HepG2 (cell line): ENCODE data around the gene MLST8. TPM values are rescaled to one million over a fixed set of nuclear protein-coding genes. Genes with fewer than 3 reads are reported as not detected.

Source experiments
- ATAC-seq: fragments of 200-7000 bp; cut with Tn5 transposase; 3 replicates; pipeline ENCODE4 v1.9.1; 2020; ENCODE audit warnings: mild to moderate bottlenecking, moderate library complexity
- BruUV-seq: library from RNA; stranded (reverse); fragments of 400-500 nt; replicated peaks from 2 replicates; lab custom pipeline; 2021; lab: Mats Ljungman, UMichigan
- CTCF ChIA-PET: fragments of 300-600 bp; formaldehyde crosslinking; extraction: SDS; loops from one replicate; lab custom pipeline; 2021; ENCODE audit warnings: low total read pairs, inconsistent platforms, low intra/inter-chr PET ratio; lab: Yijun Ruan, JAX
- POLR2A ChIA-PET: fragments of 350-600 bp; sonication (Branson Sonifier 250); formaldehyde crosslinking; loops from one replicate; lab custom pipeline; 2020; ENCODE audit warnings: antibody characterized with exemption, inconsistent platforms; lab: Yijun Ruan, JAX
- DNase-seq: peaks from one replicate; pipeline ENCODE4 v3.0.0-alpha.2; 2015; ENCODE audit warnings: low spot score
- FAIRE-seq: peaks from 3 replicates; lab custom pipeline; 2011; peaks lifted over from hg19 to GRCh38; lab: Jason Lieb, UNC
- H2AFZ ChIP-seq: one replicate; pipeline ENCODE4 v1.6.1; 2011; ENCODE audit warnings: low read length, inconsistent platforms
- H3K27ac ChIP-seq: fragments of 300-600 bp; 3 replicates; pipeline ENCODE4 v1.8.0; 2011; ENCODE audit warnings: mixed run types, mild to moderate bottlenecking, mixed read lengths, low read length, inconsistent platforms; ENCODE audit not compliant: insufficient read depth; ENCODE audit errors: extremely low read length
- H3K27me3 ChIP-seq, 2 experiments: fragments of 200-600 bp in 1 of 2; 2 replicates in 1 of 2; 3 replicates in 1 of 2; pipeline versions ENCODE4 v1.6.0 to v1.8.0; 2011; ENCODE audit warnings: low read length in 2 of 2, mild to moderate bottlenecking in 2 of 2, moderate library complexity in 2 of 2, inconsistent platforms in 1 of 2; ENCODE audit not compliant: insufficient read depth in 2 of 2, control insufficient read depth in 1 of 2
- H3K36me3 ChIP-seq, 2 experiments: fragments of 200-600 bp in 1 of 2; replicated peaks in 1 of 2; 2 replicates in 1 of 2; 3 replicates in 1 of 2; pipeline versions ENCODE4 v1.5.1 to v1.8.0; 2011; ENCODE audit warnings: low read length in 2 of 2, inconsistent platforms in 1 of 2; ENCODE audit not compliant: insufficient read depth in 2 of 2, control insufficient read depth in 1 of 2
- H3K4me1 ChIP-seq: 2 replicates; pipeline ENCODE4 v1.5.1; 2012; ENCODE audit warnings: low read length, inconsistent platforms; ENCODE audit not compliant: insufficient read depth
- H3K4me2 ChIP-seq: 2 replicates; pipeline ENCODE4 v1.6.0; 2011; ENCODE audit warnings: low read depth, low read length, inconsistent platforms
- H3K4me3 ChIP-seq, 3 experiments: fragments of 200-600 bp in 1 of 3; sonication (generic), shearing (Covaris generic) in 1 of 3; replicated peaks in 1 of 3; 2 replicates each; pipeline ENCODE4 v1.5.1; 2011 to 2016; ENCODE audit warnings: low read length in 3 of 3, inconsistent platforms in 2 of 3, low read depth in 2 of 3, mild to moderate bottlenecking in 2 of 3, control low read depth in 1 of 3, mixed read lengths in 1 of 3; ENCODE audit not compliant: insufficient read depth in 1 of 3
- H3K79me2 ChIP-seq: one replicate; pipeline ENCODE4 v1.6.1; 2011; ENCODE audit warnings: low read length, inconsistent platforms; ENCODE audit not compliant: insufficient read depth
- H3K9ac ChIP-seq: 2 replicates; pipeline ENCODE4 v1.6.0; 2011; ENCODE audit warnings: mild to moderate bottlenecking, low read depth, low read length, inconsistent platforms; ENCODE audit not compliant: insufficient read depth
- H3K9me3 ChIP-seq: 2 replicates; pipeline ENCODE4 v1.5.1; 2012; ENCODE audit warnings: mild to moderate bottlenecking, low read length
- H4K20me1 ChIP-seq: 2 replicates; pipeline ENCODE4 v1.6.0; 2011; ENCODE audit warnings: inconsistent platforms, mild to moderate bottlenecking, low read length, moderate library complexity; ENCODE audit not compliant: insufficient read depth
- AGO2 ChIP-seq: fragments of 200-400 bp; formaldehyde crosslinking; optimal IDR thresholded peaks from 2 replicates; pipeline ENCODE3; 2017; ENCODE audit warnings: mild to moderate bottlenecking, low read depth, low read length, moderate library complexity
- CEBPB ChIP-seq: IDR thresholded peaks from 2 replicates; pipeline ENCODE4 v1.6.1; 2011; ENCODE audit warnings: low read depth, low read length, improper control_type of control experiment, borderline replicate concordance
- GABPA ChIP-seq, 2 experiments: IDR thresholded peaks; 2 replicates each; pipeline ENCODE4 v1.6.1; 2011 to 2016; ENCODE audit warnings: low read depth in 2 of 2, low read length in 1 of 2, missing biosample characterization in 1 of 2, missing genetic modification characterization in 1 of 2
- GPBP1L1 ChIP-seq: sonication (generic); formaldehyde crosslinking; IDR thresholded peaks from 2 replicates; pipeline ENCODE4 v1.5.0; 2020; ENCODE audit warnings: mild to moderate bottlenecking, missing genetic modification reagents
- MEIS2 ChIP-seq: sonication (generic); formaldehyde crosslinking; IDR thresholded peaks from 2 replicates; pipeline ENCODE4 v1.9.0; 2021; ENCODE audit warnings: mild to moderate bottlenecking, missing genetic modification reagents
- ZMAT3 ChIP-seq: sonication (generic); formaldehyde crosslinking; conservative IDR thresholded peaks from 2 replicates; pipeline ENCODE4 v1.7.0; 2021; ENCODE audit warnings: missing genetic modification reagents
- ZNF546 ChIP-seq: sonication (generic); formaldehyde crosslinking; conservative IDR thresholded peaks from 2 replicates; pipeline ENCODE4 v1.8.1; 2023; ENCODE audit warnings: mild to moderate bottlenecking, missing genetic modification reagents
- ZSCAN12 ChIP-seq: sonication (generic); formaldehyde crosslinking; IDR thresholded peaks from 2 replicates; pipeline ENCODE4 v1.9.0; 2021; ENCODE audit warnings: mild to moderate bottlenecking, missing genetic modification reagents
- WGBS: methylation state at CpG from one replicate; pipeline ENCODE4 v1.1.6; 2017; ENCODE audit warnings: low lambda C conversion rate; 5-methylcytosine and 5-hydroxymethylcytosine counted together
- in situ Hi-C: cut with HindIII; loops from 2 replicates; pipeline ENCODE4 v1.10.0; 2017; ENCODE audit warnings: low pct_unique_long_range_greater_than_20kb; ENCODE audit not compliant: extremely low pct_ligation_motif_present
- intact Hi-C: fragments of 100-400 bp; cut with micrococcal nuclease; formaldehyde crosslinking; loops from one replicate; pipeline ENCODE4 v1.10.0; 2022; ENCODE audit not compliant: unreplicated experiment
- polyA plus RNA-seq, 8 experiments: library from polyadenylated mRNA; depleted of rRNA in 3 of 8; stranded (reverse) in 7 of 8; unstranded in 1 of 8; fragments of >200 nt; fragmentation: Illumina TruSeq in 4 of 8; extraction: Trizol in 4 of 8; gene quantifications; 2 replicates each; pipeline versions ENCODE4 v1.2.1 to v1.2.3, GENCODE V29; 2011 to 2016; ENCODE audit warnings: low read depth in 4 of 8, missing spikeins in 1 of 8, mixed read lengths in 1 of 8; ENCODE audit not compliant: insufficient read depth in 1 of 8
- total RNA-seq, 5 experiments: library from RNA; depleted of rRNA; stranded (reverse); fragments of >200 nt; fragmentation: Illumina TruSeq; extraction: Trizol; gene quantifications; 2 replicates each; pipeline ENCODE4 v1.2.3, GENCODE V29; 2016; ENCODE audit warnings: low read depth in 1 of 5
- TF ChIP-seq, protein P1 (sequence below): sonication (generic); formaldehyde crosslinking; IDR thresholded peaks from 2 replicates; pipeline ENCODE4 v1.8.0; 2022; ENCODE audit warnings: mild to moderate bottlenecking, missing genetic modification reagents, moderate library complexity
- TF ChIP-seq, protein P2 (sequence below): IDR thresholded peaks from 2 replicates; pipeline ENCODE4 v1.6.1; 2012; ENCODE audit warnings: low read length, improper control_type of control experiment

Gene MLST8
- total and polyA plus RNA-seq, 2 of the 13 experiments (the other 11 are each of a cell fraction or from before 2014, with no cell fraction given), result 30.8 to 72.7 TPM

- Histone ChIP-seq H3K27ac (no peak overlapping the region), H3K4me1 (no peaks in the 10 kb centered on the region), H3K79me2 (no peaks in the 10 kb centered on the region), H3K27me3 (no peaks in the 10 kb centered on the region), H3K36me3 (peaks cover 10 to 30% of the 10 kb centered on the region in 2 experiments; a peak in 2 of 5 replicates), H3K9ac (no peak overlapping the region), H4K20me1 (no peaks in the 10 kb centered on the region), H3K4me2 (no peak overlapping the region), H3K4me3 (no peak overlapping the region), H3K9me3 (no peaks in the 10 kb centered on the region), H2AFZ (no peak overlapping the region)
- in situ Hi-C loops (no loop called here), intact Hi-C loops (no loop called here)
- no TSS peak for BruUV-seq
- DNase-seq (no peak), FAIRE-seq (no peak), ATAC-seq (no peak)
- ChIA-PET CTCF (no interaction called here), POLR2A (interaction anchor here (1.0 kb wide), 2 partner anchors 17 to 19 kb away, joined by 3 read pairs; partner anchors contain the start of gene TRAF7)
- 94% methylated on average over 8 of the region's 21 CpGs for WGBS
- TF ChIP-seq, protein P1, sequence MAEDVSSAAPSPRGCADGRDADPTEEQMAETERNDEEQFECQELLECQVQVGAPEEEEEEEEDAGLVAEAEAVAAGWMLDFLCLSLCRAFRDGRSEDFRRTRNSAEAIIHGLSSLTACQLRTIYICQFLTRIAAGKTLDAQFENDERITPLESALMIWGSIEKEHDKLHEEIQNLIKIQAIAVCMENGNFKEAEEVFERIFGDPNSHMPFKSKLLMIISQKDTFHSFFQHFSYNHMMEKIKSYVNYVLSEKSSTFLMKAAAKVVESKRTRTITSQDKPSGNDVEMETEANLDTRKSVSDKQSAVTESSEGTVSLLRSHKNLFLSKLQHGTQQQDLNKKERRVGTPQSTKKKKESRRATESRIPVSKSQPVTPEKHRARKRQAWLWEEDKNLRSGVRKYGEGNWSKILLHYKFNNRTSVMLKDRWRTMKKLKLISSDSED (CRISPR knock-in tag), result no peak
- TF ChIP-seq AGO2 (peak; percentile 14), CEBPB (peak; percentile 58)
Observed at GRCh38 chr16:2174396-2175131, 30.7 kb upstream of the MLST8 start.

GRCh38 chr16:2175454-2175853 is 29.8 kb upstream of the MLST8 start:
- Histone ChIP-seq H3K79me2 (no peaks in the 10 kb centered on the region), H3K4me1 (no peaks in the 10 kb centered on the region), H3K27ac (no peak overlapping the region), H3K9me3 (no peaks in the 10 kb centered on the region), H3K27me3 (no peaks in the 10 kb centered on the region), H2AFZ (no peak overlapping the region), H3K9ac (no peak overlapping the region), H3K36me3 (peaks cover 10 to 26% of the 10 kb centered on the region in 2 experiments; a peak in 2 of 5 replicates), H3K4me3 (no peak overlapping the region), H4K20me1 (no peaks in the 10 kb centered on the region), H3K4me2 (no peak overlapping the region)
- POLR2A ChIA-PET, result no interaction called here
- intact Hi-C loops, result no loop called here
- BruUV-seq, result no TSS peak
- DNase-seq (no peak), ATAC-seq (peak; percentile 3; the same call in 1 of the 3 replicates), FAIRE-seq (no peak)
- no peak for TF ChIP-seq MEIS2
- no peak for TF ChIP-seq GPBP1L1 (CRISPR knock-in tag)
- peak; percentile 10 for TF ChIP-seq AGO2
- TF ChIP-seq ZSCAN12 (CRISPR knock-in tag), result no peak
- TF ChIP-seq ZMAT3 (CRISPR knock-in tag), result no peak
- no peak for TF ChIP-seq ZNF546
- TF ChIP-seq GABPA (IDR thresholded peaks at IDR 0.05; ENCODE audit: low read depth, low read length), result no peak
- no peak for TF ChIP-seq GABPA (CRISPR knock-in tag; IDR thresholded peaks at IDR 0.05; ENCODE audit: low read depth)
- TF ChIP-seq, protein P2, sequence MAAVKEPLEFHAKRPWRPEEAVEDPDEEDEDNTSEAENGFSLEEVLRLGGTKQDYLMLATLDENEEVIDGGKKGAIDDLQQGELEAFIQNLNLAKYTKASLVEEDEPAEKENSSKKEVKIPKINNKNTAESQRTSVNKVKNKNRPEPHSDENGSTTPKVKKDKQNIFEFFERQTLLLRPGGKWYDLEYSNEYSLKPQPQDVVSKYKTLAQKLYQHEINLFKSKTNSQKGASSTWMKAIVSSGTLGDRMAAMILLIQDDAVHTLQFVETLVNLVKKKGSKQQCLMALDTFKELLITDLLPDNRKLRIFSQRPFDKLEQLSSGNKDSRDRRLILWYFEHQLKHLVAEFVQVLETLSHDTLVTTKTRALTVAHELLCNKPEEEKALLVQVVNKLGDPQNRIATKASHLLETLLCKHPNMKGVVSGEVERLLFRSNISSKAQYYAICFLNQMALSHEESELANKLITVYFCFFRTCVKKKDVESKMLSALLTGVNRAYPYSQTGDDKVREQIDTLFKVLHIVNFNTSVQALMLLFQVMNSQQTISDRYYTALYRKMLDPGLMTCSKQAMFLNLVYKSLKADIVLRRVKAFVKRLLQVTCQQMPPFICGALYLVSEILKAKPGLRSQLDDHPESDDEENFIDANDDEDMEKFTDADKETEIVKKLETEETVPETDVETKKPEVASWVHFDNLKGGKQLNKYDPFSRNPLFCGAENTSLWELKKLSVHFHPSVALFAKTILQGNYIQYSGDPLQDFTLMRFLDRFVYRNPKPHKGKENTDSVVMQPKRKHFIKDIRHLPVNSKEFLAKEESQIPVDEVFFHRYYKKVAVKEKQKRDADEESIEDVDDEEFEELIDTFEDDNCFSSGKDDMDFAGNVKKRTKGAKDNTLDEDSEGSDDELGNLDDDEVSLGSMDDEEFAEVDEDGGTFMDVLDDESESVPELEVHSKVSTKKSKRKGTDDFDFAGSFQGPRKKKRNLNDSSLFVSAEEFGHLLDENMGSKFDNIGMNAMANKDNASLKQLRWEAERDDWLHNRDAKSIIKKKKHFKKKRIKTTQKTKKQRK, result no peak
- in situ Hi-C loops, result no loop called here
- 89% methylated on average over 3 of the region's 10 CpGs for WGBS
- CTCF ChIA-PET, result no interaction called here
